Limb (tissue), 2 donors: Measurements from ENCODE around the gene LRRC43.

ENCODE experiments used
- DNase-seq, 2 donors: peaks; one replicate each; pipeline ENCODE4 v3.0.0-alpha.2; 2016; ENCODE audit errors: extremely low spot score in 2 of 2

The LRRC43 gene

GRCh38 chr12:122182887-122183587, at the start of gene LRRC43:
Gene LRRC43 (plus strand): TSS chr12:122183123. CDS start chr12:122183145, 22 bp downstream.
- peak in 1 of 2 donors; percentile 74 for DNase-seq

- DNase-seq: no peak
Measured at GRCh38 chr12:122133192-122133950, 49.6 kb upstream of the LRRC43 start.

DNA sequence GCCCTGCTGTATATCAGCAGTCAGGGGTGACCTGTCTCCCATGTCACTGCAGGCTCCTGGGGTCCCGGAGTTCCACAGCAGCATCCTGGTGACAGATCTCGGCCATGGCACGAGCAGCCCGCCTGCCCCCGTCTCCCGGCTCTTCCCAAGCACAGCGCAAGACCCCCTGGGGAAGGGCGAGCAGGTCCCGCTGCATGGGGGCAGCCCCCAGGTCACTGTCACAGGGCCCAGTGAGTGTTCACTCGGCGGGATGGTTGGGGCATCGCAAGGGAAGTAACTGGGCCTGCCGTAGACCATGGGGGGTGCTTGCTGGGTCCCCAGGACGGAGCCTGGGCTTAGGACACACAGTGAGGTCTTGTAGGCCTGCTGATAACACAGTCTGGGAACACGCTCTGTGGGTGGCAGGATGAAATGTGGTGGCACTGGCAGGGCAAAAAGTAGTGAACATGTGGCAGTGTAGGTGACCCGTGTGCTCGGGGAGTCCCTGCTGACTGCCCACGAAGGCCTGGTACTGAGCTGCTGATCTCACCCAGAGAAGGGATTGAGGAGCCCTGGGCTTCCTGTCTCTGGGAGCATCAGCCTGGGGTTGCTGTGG, 47.4 kb upstream of the LRRC43 start:
- no peak for DNase-seq

- no peak for DNase-seq
Measured at GRCh38 chr12:122137229-122137628, 45.7 kb upstream of the LRRC43 start.

- DNase-seq: no peak
Measured at GRCh38 chr12:122137681-122138080, 45.2 kb upstream of the LRRC43 start.

GRCh38 chr12:122138181-122138580, 44.7 kb upstream of the LRRC43 start:
- DNase-seq: no peak

DNA sequence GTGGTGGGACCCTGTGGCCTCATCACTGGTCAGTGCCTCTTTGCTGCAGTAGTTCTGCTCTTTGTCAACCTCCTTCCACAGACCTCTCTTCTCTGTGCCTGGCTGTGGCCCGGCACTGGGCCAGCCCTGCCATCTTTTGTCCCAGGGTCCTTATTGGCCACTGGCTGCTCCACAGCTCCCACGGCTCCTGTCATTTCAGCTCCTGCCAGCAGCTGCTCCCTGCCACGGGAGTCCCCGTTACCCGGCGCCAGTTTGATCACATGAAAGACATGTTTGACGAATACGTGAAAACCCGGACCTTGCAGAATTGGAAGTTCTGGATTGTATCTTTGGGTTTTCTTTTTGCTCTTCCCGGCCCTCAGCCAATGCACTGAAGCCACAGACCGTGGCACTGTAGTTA, 44.3 kb upstream of the LRRC43 start:
- no peak for DNase-seq

DNA sequence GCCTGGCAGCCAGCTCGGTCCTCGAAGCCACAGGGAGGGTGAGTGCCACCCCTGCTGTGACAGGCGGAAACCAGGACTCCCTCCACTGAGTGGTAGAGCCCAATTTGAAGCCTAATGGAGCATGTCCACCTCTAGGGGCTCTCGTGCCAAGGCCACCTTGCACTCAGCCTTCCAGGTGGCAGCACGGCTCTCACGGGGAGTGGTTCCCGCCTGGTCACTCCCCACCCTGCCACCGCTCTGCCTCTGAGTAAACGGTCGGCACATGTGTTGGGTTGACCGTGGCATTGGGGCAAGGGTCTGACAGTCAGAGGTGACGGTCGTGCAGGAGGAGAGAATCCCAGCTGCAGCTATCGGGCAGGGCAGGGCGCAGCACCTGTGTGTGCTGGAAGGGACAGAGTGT, 43.7 kb upstream of the LRRC43 start:
- no peak for DNase-seq

- DNase-seq: no peak
Measured at GRCh38 chr12:122139941-122140340, 43.0 kb upstream of the LRRC43 start.

GRCh38 chr12:122140467-122141257, 42.3 kb upstream of the LRRC43 start:
- no peak for DNase-seq

GRCh38 chr12:122141911-122142725, 40.8 kb upstream of the LRRC43 start:
- no peak for DNase-seq

DNA sequence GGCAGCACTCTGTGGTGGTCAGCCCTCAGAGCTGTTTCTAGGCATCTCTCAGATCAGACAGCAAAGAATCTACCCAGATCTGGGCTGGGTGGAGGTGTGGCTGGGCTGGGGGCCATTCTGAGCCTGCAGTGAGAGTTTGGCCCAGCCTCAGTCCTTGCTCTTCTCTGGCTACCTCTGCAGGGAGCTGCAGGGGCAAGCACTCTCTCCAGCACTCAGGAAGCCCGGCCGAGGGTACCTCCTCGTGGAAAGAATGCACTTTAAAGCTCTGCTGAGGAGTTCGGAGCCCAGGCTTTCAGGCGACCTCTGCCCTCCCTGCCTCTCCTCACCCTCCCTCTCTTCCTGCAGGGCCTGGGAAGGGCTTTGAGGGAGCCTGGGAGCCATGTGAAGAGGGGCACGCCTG, 40.1 kb upstream of the LRRC43 start:
- no peak for DNase-seq

- DNase-seq: no peak
Measured at GRCh38 chr12:122144885-122145284, 38.0 kb upstream of the LRRC43 start.

GRCh38 chr12:122145505-122146330, 37.2 kb upstream of the LRRC43 start:
- no peak for DNase-seq

GRCh38 chr12:122147514-122148290, 35.2 kb upstream of the LRRC43 start:
- no peak for DNase-seq

- DNase-seq: no peak
Measured at GRCh38 chr12:122148657-122149056, 34.3 kb upstream of the LRRC43 start.

GRCh38 chr12:122150127-122150681, 32.7 kb upstream of the LRRC43 start:
- DNase-seq: no peak

DNA sequence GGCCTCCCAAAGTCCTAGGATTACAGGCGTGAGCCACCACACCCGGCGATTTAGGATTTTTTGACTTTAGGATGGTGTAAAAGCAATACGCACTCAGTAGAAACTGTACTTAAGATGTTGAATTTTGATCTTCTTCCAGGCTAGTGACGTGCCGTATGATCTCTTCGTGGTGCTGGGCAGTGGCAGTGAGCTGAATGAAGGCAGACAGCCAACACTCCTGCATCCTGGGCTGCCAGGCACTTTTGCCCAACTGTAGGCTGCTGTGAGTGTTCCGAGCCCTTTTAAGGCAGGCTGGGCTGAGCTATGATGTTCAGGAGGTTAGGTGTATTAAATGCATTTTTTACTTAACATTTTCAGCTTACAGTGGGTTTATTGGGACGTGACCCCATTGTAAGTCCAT, 30.2 kb upstream of the LRRC43 start:
- DNase-seq: no peak

DNA sequence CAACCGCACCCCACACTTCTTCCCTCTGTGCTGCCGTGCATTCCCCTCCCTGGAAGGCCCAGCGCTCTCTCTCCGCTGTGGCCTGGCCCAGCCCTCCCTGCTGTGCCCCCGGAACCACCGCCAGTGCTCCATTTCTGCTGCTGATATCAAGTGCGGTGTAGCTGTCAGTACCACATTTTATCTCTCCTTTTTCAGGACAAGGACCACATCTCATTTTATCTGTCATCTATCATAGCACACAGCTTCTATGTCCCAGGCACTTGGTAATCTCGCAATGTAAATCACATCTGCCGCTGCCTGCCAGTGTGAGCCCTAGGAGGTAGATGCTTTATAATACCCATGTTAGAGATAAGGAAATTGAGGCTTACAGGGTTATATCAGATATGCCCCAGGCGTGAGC, 27.2 kb upstream of the LRRC43 start:
- no peak for DNase-seq
